ENCODE data around the gene NANOS1.

NANOS1 gene

GRCh38 chr10:119029613-119030420, at the start of gene NANOS1:
NANOS1 (plus strand) TSS chr10:119029714; CDS start chr10:119029802, 88 bp downstream.
- no peak for DNase-seq

GRCh38 chr10:118980135-118980865, 49.2 kb upstream of the NANOS1 start:
- no peak for DNase-seq

- no peak for DNase-seq
These were observed 48.6 kb upstream of the NANOS1 start for GRCh38 chr10:118980870-118981269.

- no peak for DNase-seq
These were observed 47.6 kb upstream of the NANOS1 start for GRCh38 chr10:118981946-118982345.

DNA sequence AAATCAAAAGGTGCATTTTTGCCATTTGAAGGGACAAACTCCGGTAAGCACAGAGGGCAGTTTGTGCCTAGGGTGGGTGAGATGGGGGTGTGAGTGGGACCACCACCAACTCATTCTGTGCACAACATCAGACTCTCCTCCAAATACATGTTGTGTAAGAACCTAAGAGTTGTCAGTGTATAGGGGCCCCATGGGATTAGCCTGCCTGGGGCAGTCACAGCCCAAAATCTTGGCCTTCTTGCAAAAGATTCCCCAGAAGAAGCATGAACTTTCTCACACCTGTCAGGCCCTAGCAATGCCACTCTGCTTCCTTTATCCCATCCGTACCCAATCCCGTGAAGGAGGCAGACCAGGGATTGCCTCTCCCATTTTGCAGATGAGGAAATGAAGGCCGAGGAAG, 47.1 kb upstream of the NANOS1 start:
- no peak for DNase-seq

- no peak for DNase-seq
These were observed 46.3 kb upstream of the NANOS1 start for GRCh38 chr10:118983263-118983662.

GRCh38 chr10:118985576-118985975, 43.9 kb upstream of the NANOS1 start:
- DNase-seq = no peak

DNA sequence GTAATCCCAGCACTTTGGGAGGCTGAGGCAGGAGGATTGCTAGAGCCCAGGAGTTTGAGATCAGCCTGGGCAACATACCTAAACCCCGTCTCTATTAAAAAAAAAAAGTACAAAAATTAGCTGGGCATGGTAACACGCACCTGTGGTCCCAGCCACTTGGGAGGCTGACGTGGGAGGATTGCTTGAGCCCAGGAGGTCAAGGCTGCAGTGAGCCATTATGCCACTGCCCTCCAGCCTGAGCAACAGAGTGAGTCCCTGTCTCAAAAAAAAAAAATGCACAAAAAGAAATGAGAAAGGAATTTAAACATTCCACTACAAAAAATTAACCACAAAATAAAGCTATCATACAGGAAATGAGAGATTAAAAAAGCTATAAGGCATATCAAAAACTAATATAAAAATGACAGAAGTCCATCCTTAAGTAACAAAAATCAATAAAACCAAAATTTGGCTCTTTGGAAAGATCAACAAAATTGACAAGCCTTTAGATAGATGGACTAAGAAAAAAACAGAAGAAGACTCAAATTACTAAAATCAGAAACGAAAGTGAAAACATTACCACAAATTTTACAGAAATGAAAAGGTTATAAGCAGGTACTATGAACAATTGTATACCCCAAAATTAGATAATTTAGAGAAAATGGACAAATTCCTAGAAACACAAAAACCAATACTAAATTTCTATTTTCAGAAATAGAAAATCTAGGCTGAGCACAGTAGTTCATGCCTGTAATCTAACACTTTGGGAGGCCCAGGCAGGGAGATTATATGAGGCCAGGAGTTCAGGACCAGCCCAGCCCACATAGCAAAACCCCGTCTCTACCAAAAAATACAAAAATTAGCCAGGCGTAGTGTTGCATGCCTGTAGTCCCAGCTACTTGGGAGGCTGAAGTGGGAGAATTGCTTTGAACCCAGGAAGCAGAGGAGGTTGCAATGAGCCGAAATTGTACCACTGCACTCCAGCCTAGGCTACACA, 42.4 kb upstream of the NANOS1 start:
- DNase-seq = no peak

DNA sequence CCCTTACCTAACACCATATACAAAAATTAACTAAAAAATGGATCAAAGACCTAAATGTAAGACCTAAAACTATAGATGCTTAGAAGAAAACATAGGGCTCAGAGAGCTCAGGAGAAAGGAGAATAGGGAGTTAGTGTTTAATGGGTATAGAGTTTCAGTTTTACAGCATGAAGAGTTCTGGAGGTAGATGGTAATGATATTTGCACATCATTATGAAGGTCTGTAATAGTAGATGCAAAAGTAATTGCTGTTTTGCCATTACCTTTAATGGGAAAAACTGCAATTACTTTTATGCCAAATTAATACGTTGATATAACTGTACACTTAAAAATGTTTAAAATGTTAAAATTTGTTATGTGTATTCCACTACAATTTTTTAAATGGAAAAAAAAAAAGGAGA, 39.2 kb upstream of the NANOS1 start:
- DNase-seq = no peak

GRCh38 chr10:118992496-118992895, 37.0 kb upstream of the NANOS1 start:
- DNase-seq = no peak

- DNase-seq = no peak
These were observed 36.3 kb upstream of the NANOS1 start for GRCh38 chr10:118993214-118993613.

GRCh38 chr10:118994321-118994720, 35.2 kb upstream of the NANOS1 start:
- DNase-seq = no peak

GRCh38 chr10:118995739-118996138, 33.8 kb upstream of the NANOS1 start:
- DNase-seq = no peak

DNA sequence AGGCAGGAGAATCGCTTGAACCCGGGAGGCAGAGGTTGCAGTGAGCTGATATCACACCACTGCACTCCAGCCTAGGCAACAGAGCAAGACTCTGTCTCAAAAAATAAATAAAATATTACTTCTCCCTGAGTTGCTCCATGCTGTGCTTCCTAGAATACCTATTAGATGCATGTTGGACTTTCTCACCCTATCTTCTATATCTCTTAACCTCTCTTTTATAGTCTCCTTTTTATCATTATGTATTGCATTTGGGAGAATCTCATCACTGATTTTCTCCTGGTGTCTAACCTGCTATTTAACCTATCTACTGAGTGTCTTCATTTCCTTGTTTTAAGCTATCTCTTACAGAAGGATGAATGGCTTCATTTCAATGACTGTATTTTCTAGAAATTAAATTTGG, 32.1 kb upstream of the NANOS1 start:
- DNase-seq = no peak

GRCh38 chr10:118998183-118998582, 31.3 kb upstream of the NANOS1 start:
- DNase-seq = no peak

DNA sequence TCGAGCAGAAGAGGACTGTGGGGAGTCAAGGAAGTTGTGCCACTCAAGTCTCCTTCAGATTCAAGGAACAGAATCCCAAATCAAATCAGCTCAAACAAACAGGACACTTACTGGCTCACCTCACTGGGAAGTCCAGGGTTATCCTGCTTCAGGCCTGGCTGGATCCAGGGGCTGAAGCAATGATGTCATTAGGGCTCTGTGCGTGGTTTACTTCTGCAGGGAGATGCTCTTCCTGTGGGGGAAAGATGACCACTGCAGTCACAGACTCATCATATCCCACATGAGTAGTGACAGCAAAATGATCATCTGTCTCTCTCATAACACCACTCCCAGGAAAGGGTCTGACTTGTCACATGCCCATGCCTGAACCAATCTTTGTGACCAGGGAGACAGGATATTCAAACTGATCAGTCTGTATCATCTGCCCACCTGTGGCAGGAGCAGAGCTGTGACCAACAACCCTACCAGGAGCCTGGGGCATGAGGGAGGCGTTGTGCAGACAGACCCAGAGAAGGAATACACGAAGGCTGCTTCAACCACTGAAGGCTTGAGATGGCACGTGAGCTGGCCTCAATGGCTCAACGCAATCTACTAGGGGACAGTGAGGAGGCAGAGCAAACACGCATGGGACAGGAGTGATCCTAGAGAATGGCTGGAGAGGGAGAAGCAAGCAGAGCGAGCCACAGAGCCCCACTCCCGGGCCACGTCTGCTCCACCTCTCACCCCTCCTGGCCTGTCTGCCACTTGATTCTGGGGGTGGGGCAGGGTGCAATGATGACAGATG, 27.6 kb upstream of the NANOS1 start:
- DNase-seq = no peak

GRCh38 chr10:119003572-119004289, 25.8 kb upstream of the NANOS1 start:
- DNase-seq = no peak

DNA sequence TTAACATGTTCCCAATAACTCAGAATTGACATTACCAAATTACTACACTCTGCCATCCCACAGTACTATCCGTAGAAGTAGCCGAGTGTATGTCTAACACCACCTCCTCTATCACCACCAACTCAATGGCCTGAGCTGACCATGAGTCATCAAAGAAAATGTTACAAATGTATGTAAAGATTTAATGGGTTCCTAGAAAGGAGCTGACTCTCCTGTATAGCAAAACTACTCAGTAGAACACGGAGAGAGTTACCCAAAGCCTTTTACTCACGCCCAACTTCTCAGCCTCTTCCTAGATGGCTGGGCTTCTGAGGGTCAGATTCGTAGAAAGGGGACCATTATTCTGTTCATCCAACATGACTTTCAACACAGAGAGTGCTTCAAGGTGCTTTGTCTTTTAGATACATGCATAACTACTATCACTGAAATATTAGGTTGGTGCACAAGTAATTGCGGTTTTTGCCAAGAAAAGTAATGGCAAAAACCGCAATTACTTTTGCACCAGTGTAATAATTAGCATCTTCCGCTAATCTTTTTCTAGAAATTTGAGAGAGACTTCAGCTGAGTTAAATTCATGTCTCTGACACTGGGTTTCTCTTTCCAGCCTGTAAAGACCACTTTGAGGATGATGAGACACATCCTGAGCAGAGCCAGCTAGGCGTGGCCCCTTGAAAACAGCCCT, 24.0 kb upstream of the NANOS1 start:
- DNase-seq = no peak

DNA sequence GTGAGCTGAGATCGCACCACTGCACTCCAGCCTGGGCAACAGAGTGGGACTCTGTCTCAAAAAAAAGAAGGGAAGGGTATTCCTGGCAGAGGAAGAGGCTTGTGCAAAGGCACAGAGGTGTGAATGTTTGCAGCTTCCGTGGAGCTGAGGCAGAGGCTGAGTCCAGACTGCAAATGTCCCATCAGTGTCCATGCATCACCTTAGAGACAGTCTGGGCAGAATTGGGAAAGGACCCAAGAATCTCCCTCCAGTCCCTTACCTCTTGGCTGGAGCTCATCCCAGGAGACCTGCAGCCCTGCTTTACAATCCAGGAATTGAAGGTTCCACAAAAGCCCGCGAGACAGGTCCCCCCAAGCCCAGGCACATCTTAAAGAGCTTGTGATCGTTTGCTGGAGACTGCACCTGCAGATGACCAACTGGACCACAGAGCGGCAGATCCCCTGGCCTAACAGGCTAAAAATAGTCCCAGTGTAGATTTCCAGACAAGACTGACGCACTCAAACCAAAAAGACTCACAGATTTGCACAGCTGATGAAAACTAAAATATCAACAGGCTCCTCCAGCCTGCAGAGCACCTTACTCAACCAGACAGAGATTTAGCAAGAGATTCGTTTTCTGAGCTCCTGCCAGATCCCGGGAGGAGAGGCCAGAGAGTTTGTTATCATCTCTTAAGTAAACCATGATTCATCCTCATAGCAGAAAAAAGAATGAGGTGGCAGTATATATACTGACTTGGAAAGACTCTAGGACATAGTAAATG, 22.9 kb upstream of the NANOS1 start:
- no peak for DNase-seq

DNA sequence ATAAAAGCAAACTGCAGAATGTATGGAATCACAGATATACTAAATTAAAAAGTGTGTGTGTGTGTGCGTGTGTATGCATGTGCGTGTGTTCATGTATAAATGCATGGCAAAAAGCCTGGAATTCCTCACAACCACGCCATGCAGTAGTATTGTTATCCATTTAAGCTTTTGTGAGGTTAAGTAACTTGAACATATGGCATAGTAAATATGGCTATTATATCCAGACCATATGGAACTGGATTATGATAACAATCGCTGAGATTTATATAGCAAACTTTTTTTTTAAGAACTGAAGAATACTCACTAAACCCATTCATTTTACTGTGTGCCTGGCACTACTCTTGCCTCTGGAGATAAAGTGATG, 22.3 kb upstream of the NANOS1 start:
- no peak for DNase-seq

Measured in cerebellar nuclear complex (tissue), 1 donor.